Activated CD4-positive, alpha-beta T cell treated with anti-CD3 and anti-CD28 coated beads, Interleukin-2, amount 50 U/mL, for 1 hour (primary cell): ENCODE measurements around the gene TMEM258.
A peak's percentile ranks its signal among the peaks of the same experiment; 100 is the strongest.

Source experiments
- DNase-seq: peaks from one replicate; pipeline ENCODE4 v3.0.0-alpha.2; 2020

TMEM258 gene

DNA sequence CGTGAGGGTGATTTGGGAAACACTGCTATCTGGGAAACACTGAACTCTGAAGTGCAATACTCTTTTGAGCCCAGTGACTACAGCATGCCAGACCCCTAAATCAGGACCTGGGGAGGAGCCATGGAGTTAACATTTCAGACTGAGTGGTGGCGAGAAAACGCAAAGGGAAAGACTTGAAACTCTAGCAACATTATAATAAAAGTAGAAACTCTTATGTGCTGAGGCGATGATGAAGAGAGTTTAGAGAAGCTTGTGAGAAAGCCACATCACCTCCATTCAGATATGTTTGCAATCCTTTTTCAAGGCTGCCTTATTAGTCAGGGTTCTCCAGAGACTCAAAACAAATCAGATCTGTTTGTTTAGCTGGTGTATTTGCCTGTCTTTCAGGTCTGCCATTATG is 2.2 kb upstream of the TMEM258 start:
- DNase-seq: no peak

DNA sequence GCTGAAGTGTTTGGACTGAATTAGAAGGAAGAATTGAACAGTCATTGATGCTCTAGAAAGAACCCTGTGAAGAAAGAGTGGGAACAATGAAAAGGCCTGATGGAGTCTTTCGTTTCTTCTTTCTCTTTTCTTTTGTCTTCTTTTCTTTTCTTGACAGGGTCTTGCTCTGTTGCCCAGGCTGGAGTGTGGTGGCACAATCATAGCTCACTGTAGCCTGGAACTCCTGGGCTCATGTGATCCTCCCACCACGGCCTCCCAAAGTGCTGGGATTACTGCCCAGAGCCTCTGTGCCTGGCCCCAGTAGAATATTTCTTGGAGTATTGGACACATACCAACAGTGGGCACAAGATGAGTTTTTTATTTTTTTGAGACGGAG is 1.4 kb upstream of the TMEM258 start:
- DNase-seq: no peak

DNA sequence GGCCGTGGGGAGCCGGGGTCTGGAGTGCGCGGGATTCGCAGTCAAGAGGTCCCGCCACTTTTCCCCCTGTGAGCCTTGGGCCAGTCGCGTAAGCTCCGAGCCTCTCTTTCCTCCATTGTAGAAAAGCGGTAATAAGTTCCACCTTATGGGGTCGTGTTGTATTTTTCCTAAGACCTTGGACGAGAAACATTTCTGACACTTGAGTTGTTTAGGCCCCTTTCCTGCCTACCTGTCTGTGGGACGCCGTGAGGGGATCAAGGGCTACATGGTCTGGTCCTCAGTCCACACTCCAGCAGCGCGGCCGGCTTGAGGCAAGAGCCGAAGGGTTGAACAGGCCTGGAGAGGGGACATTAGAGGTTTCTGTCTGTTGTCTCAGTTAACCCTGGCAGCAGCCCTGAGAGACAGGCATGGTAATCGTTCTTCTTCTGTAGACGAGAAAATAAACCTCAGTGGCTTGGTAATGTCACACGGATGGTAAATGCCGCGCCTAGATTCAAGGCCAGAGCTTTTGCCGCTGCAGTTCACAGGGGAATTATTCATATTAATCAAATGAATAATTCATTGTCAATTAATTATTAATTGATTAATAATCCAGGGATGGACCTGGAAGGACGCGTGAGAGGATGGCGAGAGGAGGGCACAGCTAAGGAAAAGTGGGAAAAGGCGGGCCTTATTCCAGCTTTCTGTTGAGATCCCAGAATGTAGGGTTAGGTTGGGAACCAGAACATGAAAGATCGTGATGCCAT is 857 bp upstream of the TMEM258 start:
- no peak for DNase-seq

DNA sequence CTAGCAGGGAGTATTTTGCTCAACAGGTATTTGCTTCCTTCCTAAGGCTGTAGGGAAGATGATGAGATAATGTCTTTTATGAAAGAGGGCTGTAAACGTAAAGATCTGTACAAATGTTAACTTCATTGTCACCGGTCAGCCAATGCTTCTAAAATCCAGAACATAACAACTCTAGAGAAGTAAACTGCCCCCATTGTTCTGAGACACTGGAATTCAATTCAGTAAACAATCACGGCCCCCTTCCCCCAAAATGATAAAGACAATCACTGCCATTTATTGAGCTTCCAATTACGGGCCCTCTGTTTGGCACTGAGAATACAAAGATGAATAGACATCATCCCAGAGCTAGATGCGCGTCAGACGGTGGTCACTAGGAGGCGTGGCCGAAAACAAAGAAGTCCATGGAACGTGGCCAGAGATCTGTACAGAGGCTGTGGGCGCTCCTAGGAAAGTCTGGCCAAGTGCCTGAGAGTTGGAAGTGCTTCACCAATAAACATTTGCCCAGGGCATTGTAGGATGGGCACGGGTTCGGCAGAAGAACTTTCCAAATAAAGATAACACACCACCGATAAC is 576 bp downstream of the TMEM258 start:
- peak; percentile 25 for DNase-seq

DNA sequence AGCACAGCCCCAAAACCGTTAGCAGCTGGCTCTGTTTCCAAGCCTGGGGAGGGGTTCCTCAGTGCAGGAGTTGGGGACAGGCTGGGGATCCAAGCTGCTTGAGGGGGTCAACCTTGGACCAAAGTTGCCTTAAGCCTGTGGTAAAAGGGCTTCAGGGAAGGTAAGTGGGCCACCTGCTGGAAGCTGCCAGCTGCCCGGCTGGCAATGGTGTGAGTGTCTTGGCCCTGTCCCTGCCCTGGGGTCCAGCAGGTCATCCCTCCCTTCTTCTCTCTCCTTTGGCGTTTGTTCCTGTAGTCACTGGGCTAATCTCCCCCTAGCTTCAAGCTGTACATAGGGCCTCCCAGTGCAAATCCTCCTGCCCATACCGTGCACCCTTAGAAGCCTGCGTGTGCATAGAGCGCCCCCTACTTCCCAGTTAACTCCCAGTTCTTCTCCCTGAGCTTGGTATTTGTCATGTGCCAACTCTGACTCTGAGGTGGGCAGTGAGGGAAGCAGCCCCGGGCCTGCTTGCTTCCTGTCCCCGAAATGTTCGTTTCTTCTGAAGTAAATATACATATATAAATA is 4.4 kb downstream of the TMEM258 start:
- no peak for DNase-seq

DNA sequence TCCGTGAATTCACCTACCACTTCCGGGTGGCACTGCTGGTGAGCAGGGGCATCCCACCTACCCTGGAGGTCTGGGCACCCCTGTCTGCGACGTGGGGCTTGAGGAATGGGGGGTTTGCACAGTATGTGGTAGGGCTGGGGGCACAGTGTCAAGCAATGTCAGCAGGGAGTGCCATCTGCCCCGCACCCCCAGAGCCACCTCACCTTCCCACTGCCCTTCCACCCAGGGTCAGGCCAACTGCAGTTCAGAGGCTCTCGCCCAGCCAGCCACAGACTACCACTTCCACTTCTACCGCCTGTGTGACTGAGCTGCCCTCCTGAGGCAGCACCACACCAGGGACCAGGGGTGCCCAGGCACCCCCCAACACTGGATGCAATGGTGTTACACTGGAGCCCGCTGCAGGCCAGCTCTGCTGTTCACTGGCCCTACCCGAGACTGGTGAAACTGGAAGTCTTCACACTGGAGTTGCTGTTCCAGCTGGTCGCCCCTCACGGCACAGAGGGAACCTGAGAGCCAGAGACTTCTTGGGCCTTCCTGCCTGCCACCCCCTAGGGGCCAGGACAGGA is 6.5 kb downstream of the TMEM258 start:
- DNase-seq: no peak

DNA sequence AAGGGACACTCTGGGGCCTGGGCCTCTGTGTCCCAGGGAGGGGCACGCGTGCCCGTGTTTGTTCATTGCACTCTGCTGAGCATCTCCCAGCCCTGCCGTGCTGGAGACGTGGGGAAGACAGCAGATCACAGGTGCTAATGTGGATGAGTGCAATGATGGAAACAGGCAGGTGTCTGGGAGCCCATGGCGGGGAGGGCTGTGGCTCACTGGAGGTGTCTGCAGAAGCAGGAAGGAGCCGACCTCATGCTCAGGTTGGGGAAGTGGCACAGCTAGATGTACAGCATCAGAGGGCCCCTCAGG is 7.9 kb downstream of the TMEM258 start:
- no peak for DNase-seq

DNA sequence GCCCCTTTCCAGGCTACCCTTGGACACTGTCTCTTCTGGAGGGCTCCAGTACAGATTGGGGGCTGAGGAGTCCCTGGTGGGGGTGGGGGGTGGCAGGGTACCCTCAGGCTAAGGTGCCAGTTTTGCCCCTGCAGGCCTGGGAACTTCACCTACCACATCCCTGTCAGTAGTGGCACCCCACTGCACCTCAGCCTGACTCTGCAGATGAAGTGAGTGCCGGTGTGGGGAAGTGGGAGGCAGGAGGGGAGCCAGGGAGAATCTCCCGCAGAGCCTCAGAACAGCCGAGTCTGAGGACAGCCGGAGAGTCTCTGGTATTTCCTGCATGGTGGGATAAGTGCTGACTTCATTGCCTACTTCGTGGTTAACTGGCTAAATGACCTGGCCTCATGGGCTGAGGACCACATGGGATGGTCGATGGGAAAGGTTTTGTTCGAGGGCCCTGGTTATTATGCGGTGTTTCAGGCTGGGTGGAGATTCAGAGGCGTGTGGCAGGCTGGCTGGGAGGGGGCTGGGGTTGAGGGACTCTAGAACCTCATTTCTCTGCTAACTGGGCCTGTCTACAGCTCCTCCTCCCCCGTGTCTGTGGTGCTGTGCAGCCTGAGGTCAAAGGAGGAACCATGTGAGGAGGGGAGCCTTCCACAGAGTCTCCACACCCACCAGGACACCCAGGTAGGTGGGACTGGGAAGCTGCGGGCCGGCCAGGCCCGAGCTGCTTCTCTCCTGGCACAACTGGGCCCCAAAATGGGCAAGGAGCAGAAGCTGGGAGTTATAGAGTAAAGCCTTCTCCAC is 8.5 kb downstream of the TMEM258 start:
- no peak for DNase-seq

DNA sequence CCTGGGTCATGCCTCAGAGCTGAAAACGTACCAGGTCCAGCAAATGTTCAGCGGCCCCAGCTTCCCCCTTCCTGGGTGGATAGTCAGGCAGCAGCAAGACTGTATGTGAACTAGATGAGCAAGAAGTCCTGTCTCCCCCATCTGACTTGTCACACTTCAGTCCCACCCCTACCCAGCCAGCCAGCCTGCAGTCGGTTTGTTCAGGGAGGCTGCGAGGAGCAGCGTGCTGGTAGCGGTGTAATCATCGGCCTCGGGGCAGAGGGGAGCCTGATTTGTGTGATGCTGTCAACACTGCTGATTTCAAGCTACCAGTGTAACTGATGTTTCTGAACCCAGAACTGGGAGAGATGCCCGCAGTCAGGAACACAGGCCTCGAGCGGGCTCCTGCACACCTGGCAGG is 9.6 kb downstream of the TMEM258 start:
- no peak for DNase-seq

DNA sequence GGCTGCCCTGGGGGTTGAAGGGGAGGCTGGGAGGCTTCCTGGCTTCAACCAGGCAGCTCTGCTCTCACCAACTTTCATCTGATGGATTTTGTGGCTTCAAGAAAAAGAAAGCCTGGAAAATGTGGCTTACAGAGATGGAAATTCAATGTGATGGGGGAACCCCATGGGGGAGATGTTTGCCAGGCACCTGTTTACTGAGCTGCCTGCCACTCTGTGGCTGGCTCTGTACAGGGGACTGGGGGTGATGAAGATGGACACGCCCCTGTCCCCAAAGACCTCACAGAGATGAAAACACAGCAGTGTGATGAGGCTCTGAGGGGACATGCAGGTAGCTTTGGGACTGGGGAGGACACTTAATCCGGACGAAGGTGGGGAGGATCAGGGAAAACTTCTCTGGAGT is 10.1 kb downstream of the TMEM258 start:
- DNase-seq: no peak

DNA sequence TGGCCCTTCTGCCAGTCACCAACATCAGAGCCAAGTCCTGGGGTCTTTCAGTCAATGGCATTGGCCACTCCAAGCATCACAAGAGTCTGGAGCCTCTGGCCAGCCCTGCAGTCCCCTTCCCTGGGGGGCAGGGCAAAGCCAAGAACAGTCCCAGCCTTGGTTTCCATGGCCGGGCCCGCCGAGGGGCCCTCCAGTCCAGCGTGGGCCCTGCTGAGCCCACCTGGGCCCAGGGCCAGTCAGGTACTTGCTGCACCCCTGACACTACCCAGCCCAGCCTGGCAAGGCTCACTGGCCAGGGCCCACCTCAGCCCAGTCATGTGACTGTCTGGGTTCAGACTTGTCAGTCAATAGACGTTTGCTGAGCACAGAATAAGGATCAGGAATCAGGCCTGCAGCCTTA is 10.8 kb downstream of the TMEM258 start:
- DNase-seq: no peak

DNA sequence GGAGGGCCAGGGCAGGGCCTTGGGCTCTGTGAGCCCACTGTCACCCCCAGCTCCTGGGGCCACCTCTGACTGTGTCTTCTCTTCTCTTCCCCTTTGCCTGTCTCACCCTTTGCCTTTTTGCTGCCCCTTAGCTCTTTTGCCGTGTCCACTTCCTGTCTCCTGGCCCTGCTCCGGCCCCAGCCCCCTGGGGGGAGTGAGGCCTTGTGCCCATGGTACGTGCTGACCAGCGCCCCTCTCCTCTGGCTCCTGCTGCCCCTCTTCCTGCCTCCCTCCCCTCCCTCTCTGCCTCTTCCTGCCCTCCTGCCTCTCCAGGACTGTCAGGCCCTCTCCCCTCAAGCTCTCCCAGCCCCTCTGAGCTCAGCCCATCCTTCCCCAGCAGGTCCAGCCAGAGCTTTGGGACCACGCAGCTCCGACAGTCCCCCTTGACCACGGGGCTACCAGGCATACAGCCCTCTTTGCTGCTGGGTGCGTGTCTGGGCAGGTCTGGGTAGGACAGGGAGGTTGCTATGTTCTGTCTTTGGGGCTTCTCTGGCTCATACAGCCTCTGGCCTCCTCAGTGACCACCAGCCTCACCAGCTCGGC is 11.7 kb downstream of the TMEM258 start:
- DNase-seq: no peak

DNA sequence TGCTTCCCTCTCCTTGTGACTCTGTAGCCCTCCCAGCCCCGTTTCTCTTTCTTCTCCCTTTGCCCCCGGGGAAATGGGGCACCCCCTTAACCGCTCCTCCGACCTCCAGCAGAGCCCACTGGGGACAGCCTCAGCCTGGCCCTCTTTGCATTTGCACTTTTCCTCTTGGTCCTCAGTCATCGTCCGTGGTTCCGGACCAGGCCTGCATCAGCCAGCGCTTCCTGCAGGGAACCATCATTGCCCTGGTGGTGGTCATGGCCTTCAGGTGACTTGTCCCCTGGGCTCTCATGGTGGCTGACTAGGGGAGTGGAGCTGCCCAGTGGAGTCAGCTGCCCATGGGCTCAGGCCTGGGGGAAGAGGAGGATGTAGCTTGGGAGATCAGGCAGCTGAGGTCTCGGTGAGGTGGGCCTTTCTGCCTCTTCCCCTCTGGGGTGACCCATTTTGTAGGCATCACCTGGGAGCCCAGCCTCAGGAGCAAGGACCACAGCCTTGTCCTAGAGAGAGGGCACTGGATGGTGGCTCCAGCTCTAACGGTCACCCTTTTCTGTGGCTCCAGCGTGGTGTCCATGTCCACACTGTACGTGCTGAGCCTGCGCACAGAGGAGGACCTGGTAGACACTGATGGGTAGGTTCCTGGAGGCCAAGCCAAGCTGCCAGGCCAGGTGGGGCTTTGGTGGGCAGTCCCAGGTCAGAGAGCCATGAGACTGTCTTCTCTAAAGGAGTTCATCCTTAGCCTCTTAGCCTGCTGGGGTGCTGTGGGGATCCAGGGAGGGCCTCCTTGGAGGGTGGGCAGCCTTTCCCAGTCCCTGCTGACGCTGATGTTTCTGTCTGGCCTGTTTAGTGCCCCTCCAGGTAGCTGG is 12.5 kb downstream of the TMEM258 start:
- DNase-seq: no peak

DNA sequence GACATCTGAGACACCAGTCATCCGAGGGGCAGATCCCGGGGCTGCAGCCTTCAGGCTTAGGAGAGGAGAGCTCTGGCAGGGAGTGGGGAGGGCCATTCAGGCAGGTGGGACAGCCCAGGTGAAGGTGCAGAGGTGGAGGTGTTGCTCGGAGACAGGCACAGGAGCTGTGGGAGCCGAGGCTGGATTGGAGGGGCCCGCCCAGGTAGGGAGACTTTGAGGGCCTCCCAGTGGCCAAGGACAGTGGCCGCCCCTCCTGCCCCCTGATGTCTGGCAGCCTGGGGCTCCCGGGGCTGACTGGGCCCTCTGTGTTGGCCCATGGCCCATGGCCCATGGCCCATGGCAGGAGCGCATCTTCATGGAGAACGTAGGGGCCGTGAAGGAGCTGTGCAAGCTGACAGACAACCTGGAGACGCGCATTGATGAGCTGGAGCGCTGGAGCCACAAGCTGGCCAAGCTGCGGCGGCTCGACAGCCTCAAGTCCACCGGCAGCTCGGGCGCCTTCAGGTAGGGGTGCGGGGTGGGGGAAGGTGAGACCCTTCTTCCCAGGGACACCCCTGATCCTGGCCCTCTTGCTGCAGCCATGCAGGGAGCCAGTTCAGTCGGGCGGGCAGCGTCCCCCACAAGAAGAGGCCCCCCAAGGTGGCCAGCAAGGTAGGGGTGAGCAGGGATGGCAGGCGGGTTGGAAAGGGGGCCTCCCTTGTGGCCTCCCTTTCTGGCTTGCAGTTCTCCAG is 13.3 kb downstream of the TMEM258 start:
- DNase-seq: no peak

DNA sequence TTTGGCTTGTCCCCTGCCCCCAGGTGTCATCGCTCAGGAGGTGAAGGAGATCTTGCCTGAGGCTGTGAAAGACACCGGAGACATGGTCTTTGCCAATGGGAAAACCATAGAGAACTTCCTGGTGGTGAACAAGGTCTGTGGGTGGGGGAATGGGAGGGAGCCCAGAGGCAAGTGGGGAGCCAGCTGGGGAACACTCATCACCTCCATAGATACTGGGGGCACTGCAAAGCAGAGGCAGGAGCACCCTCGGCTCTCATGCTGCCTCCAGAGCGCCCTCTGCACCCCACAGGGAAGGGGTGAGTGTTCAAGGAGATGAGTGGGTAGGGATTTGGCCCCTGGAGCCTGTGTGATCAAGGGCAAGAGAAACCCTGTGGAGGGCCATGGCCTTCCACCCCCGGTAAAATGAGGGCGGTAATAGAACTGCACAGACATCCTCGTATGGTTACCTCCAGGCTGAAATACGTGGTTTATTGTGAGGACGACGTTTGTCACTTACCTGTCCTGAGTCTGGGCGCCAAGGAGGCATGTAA is 14.0 kb downstream of the TMEM258 start:
- no peak for DNase-seq

DNA sequence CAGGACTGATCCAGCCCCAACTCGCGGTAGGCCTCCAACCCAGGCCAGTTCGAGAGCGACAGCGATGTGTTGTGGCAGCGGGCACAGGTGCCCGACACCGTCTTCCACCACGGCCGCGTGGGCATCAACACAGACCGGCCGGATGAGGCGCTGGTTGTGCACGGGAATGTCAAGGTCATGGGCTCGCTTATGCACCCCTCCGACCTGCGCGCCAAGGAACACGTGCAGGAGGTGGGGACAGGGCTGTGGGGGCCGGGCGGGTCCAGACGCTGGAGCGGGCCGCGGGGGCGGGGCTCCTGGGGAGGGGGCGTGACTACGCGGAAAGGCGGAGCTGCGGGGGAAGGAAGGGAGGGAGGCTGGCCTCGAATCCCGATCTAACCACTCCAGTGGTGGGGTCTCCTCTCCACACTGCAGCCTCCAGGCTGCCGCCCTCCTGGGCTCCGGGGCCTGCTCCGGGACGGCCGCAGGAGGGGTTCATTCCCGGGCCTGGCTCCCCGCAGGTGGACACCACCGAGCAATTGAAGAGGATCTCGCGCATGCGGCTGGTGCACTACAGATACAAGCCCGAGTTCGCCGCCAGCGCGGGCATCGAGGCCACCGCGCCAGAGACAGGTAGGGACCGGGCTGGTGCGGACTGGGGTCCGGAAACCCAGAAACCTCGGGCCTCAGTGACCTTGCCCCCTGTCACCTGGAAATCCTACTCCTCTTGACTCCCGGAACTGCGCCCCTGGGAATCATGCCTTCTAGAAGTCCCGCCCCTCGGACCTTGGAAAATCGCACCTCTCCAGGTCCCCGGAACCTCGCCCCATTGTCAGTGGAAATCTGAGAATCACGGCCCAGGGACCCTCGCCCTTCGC is 14.9 kb downstream of the TMEM258 start:
- peak; percentile 56 for DNase-seq

DNA sequence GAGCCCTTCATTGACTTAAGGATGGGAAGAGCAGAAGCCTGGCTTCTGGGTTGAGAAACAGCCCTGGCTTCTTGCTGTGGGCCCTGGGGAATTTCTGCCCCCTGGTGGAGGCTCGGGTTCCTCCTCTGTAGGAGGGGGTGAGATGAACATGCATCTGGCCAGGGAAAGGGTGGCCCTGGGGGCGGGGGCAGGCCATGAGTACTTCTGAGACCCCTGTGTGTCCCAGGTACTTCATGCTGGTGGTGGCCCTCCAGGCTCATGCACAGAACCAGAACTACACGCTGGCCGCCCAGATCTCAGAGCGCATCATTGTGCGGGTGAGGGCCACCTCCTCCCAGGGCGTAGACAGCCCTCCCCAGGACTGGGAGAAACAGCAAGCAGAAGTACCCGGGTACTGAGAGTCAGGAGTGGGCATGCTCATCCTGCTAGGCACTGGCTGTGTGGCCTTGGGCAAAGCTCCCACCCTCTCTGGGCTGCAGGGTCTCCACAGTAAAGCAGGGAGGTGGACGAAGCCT is 15.8 kb downstream of the TMEM258 start:
- peak; percentile 50 for DNase-seq

DNA sequence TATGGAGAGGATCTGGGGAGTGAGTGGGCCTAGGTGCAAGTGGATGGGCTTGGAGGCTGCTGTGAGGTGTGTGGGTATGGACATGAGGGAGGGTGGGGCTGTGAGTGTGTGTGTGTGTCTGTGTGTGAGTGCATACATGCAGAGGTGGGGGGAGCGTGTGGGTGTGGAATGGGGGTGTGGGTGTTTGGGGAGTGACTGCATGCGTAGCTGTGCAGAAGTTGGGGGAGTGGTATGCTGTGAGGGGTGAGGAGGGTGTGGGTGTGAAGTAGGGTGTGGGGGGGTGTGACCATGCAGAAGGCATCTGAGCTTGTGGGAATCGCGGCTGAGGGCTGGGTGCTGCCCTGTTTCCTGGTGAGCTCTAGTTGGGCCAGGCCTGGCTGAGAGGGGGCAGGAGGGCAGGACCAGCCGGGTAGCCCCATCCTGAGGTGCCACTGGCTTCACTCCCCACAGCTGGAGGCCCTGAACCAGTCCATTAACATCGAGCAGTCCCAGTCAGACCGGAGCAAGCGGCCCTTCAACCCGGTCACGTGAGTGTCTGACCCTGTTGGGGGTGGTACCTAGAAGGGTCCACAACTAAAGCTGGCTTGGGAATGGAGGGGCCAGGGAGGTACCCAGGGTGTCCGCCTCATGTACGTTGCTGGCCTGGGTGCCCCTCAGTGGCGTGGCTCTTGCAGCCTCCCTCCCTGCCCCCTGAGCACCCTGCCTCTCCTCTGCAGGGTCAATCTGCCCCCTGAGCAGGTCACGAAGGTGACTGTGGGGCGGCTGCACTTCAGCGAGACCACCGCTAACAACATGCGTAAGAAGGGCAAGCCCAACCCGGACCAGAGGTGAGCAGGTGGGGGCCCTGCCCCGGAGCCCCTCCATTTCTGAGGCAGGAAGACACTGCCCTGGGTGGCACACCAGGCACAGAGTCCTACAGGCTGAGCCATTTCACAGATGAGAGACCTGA is 16.5 kb downstream of the TMEM258 start:
- DNase-seq: no peak

DNA sequence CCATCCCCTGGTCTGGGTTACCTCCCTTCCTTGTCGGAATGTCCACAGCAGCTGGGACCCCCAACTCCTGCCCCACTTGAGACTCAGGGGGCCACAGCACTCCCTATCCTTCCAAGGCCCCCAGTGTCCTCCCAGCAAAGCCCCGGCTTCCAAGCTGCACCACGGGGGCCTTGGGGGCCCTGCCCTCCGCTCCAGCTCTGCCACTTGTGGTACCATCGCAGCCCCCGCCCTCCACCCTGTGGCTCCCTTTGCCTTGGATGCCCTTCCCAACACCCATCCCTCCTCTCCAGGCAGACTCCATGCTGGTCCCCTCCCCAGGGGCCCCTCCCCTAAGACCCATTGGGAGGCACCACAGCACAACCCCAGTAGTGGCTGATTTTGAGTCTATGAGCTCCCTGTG is 17.3 kb downstream of the TMEM258 start:
- DNase-seq: no peak
